HG03139 (cell line): Measurements from ENCODE around the gene ZFP30.
A peak's percentile ranks its signal among the peaks of the same experiment; 100 is the strongest.
"Not testable (repeated sequence)": the region's sequence is repeated elsewhere in the genome, so short reads cannot be mapped to it uniquely, and the experiment has no call there.

Experiments
- ATAC-seq: cut with Tn5 transposase; IDR thresholded peaks from one replicate; pipeline ENCODE4 v1.9.1; 2021; ENCODE audit not compliant: unreplicated experiment

Gene ZFP30

GRCh38 chr19:37655301-37655688 lies at the start of gene ZFP30:
ZFP30 (minus strand) TSS chr19:37655465; CDS start chr19:37647822, 7,643 bp downstream.
- peak; percentile 47 for ATAC-seq

- ATAC-seq = no peak
Observed at GRCh38 chr19:37699057-37699456, 43.8 kb upstream of the ZFP30 start.

- ATAC-seq = no peak
Observed at GRCh38 chr19:37698216-37698615, 43.0 kb upstream of the ZFP30 start.

- no peak for ATAC-seq
Observed at GRCh38 chr19:37695144-37695899, 40.1 kb upstream of the ZFP30 start.

- ATAC-seq = no peak
Observed at GRCh38 chr19:37692956-37693620, 37.8 kb upstream of the ZFP30 start.

GRCh38 chr19:37691881-37692504 lies 36.7 kb upstream of the ZFP30 start:
- ATAC-seq = no peak

GRCh38 chr19:37683520-37683919 lies 28.3 kb upstream of the ZFP30 start:
- ATAC-seq = no peak

GRCh38 chr19:37669450-37669914 lies 14.2 kb upstream of the ZFP30 start:
- ATAC-seq = no peak

- not testable (repeated sequence) for ATAC-seq
Observed at GRCh38 chr19:37657157-37657556, 1.9 kb upstream of the ZFP30 start.

GRCh38 chr19:37655689-37656371 lies 565 bp upstream of the ZFP30 start:
- ATAC-seq = peak; percentile 50

- ATAC-seq = peak; percentile 39
Observed at GRCh38 chr19:37654629-37655300, 500 bp downstream of the ZFP30 start.

GRCh38 chr19:37654118-37654517 lies 1.1 kb downstream of the ZFP30 start:
- no peak for ATAC-seq

- ATAC-seq = no peak
Observed at GRCh38 chr19:37635076-37636056, 19.9 kb downstream of the ZFP30 start.

GRCh38 chr19:37594982-37595382 lies 60.3 kb downstream of the ZFP30 start:
- ATAC-seq = peak; percentile 27

GRCh38 chr19:37594304-37594981 lies 60.8 kb downstream of the ZFP30 start, which contains the start of the genes ZNF540 and ZNF571:
ZNF540 (plus strand) TSS chr19:37594876; CDS start chr19:37598448, 3,572 bp downstream.
ZNF571 (minus strand) TSS chr19:37594792; CDS start chr19:37586676, 8,116 bp downstream.
- ATAC-seq = peak; percentile 93

GRCh38 chr19:37593996-37594303 lies 61.3 kb downstream of the ZFP30 start:
- no peak for ATAC-seq

- no peak for ATAC-seq
Observed at GRCh38 chr19:37583340-37583739, 71.9 kb downstream of the ZFP30 start.

- no peak for ATAC-seq
Observed at GRCh38 chr19:37572203-37572602, 83.1 kb downstream of the ZFP30 start.

- no peak for ATAC-seq
Observed at GRCh38 chr19:37565370-37565669, 89.9 kb downstream of the ZFP30 start.
